IMR-90 (cell line): ENCODE measurements around the gene THUMPD2. TPM values are rescaled to one million over a fixed set of nuclear protein-coding genes. Genes with fewer than 3 reads are reported as not detected.

ENCODE experiments used
- ATAC-seq: fragments of 200-7000 bp; cut with Tn5 transposase; 2 replicates; pipeline ENCODE4 v1.9.1; 2020; ENCODE audit warnings: low read depth, mild to moderate bottlenecking, moderate library complexity
- BruUV-seq: library from RNA; stranded (reverse); fragments of 400-500 nt; replicated peaks from 2 replicates; lab custom pipeline; 2021; lab: Mats Ljungman, UMichigan
- CTCF ChIA-PET: fragments of 300-600 bp; formaldehyde crosslinking; extraction: SDS; loops from one replicate; lab custom pipeline; 2021; ENCODE audit warnings: antibody characterized with exemption; lab: Yijun Ruan, JAX
- POLR2A ChIA-PET: fragments of 300-600 bp; sonication (Branson Sonifier 250); formaldehyde crosslinking; loops from one replicate; lab custom pipeline; 2022; ENCODE audit warnings: antibody characterized with exemption; ENCODE audit not compliant: unreplicated experiment; lab: Charles Lee
- DNase-seq: peaks from one replicate; pipeline ENCODE4 v3.0.0; 2013
- H2AFZ ChIP-seq: replicated peaks from 2 replicates; pipeline ENCODE3; 2013; ENCODE audit warnings: low read length, mild to moderate bottlenecking; ENCODE audit not compliant: poor library complexity
- H2AK5ac ChIP-seq: 2 replicates; pipeline ENCODE4 v1.6.1; 2013; ENCODE audit warnings: low read depth, low read length, inconsistent platforms
- H2AK9ac ChIP-seq: replicated peaks from 2 replicates; pipeline ENCODE3; 2013; ENCODE audit warnings: mild to moderate bottlenecking, low read depth, low read length, moderate library complexity; ENCODE audit not compliant: poor library complexity
- H2BK120ac ChIP-seq: 2 replicates; pipeline ENCODE4 v1.6.1; 2013; ENCODE audit warnings: low read depth, low read length, inconsistent platforms
- H2BK15ac ChIP-seq: 3 replicates; pipeline ENCODE4 v1.6.1; 2013; ENCODE audit warnings: low read depth, low read length, inconsistent platforms
- H2BK20ac ChIP-seq: 2 replicates; pipeline ENCODE4 v1.6.1; 2013; ENCODE audit warnings: low read depth, mild to moderate bottlenecking, inconsistent platforms, low read length, moderate library complexity
- H2BK5ac ChIP-seq: 2 replicates; pipeline ENCODE4 v1.6.1; 2013; ENCODE audit warnings: mild to moderate bottlenecking, low read depth, low read length, inconsistent platforms; ENCODE audit not compliant: poor library complexity, severe bottlenecking
- H3K14ac ChIP-seq: replicated peaks from 2 replicates; pipeline ENCODE4 v1.6.1; 2013; ENCODE audit warnings: low read depth, low read length, inconsistent platforms
- H3K18ac ChIP-seq: 2 replicates; pipeline ENCODE4 v1.6.1; 2013; ENCODE audit warnings: low read depth, low read length, control low read depth
- H3K23ac ChIP-seq: 2 replicates; pipeline ENCODE4 v1.6.1; 2013; ENCODE audit warnings: low read depth, low read length, inconsistent platforms
- H3K27ac ChIP-seq: 2 replicates; pipeline ENCODE4 v1.5.1; 2013; ENCODE audit warnings: mild to moderate bottlenecking, control low read depth, low read length; ENCODE audit not compliant: insufficient read depth
- H3K27me3 ChIP-seq: 2 replicates; pipeline ENCODE4 v1.6.1; 2013; ENCODE audit warnings: low read length; ENCODE audit not compliant: control insufficient read depth, insufficient read depth
- H3K36me3 ChIP-seq: 2 replicates; pipeline ENCODE4 v1.6.1; 2013; ENCODE audit warnings: low read length, mixed read lengths; ENCODE audit not compliant: control insufficient read depth, insufficient read depth
- H3K4ac ChIP-seq: 2 replicates; pipeline ENCODE4 v1.6.1; 2013; ENCODE audit warnings: low read depth, low read length, inconsistent platforms
- H3K4me1 ChIP-seq: 2 replicates; pipeline ENCODE4 v1.6.1; 2013; ENCODE audit warnings: low read length, mixed read lengths; ENCODE audit not compliant: control insufficient read depth, insufficient read depth
- H3K4me2 ChIP-seq: 2 replicates; pipeline ENCODE4 v1.6.1; 2013; ENCODE audit warnings: low read depth, mild to moderate bottlenecking, control low read depth, low read length, moderate library complexity
- H3K4me3 ChIP-seq: 2 replicates; pipeline ENCODE4 v1.5.1; 2013; ENCODE audit warnings: low read depth, mild to moderate bottlenecking, control low read depth, low read length, moderate library complexity; ENCODE audit not compliant: insufficient read depth
- H3K56ac ChIP-seq: 2 replicates; pipeline ENCODE4 v1.6.1; 2013; ENCODE audit warnings: low read length, inconsistent platforms; ENCODE audit not compliant: insufficient read depth; ENCODE audit errors: extremely low read depth
- H3K79me1 ChIP-seq, 2 experiments: 2 replicates each; pipeline ENCODE4 v1.6.1; 2013; ENCODE audit warnings: low read length in 2 of 2, inconsistent platforms in 1 of 2, low read depth in 1 of 2
- H3K9ac ChIP-seq: 2 replicates; pipeline ENCODE4 v1.6.1; 2013; ENCODE audit warnings: low read depth, low read length, control low read depth
- H3K9me1 ChIP-seq: 2 replicates; pipeline ENCODE4 v1.6.1; 2013; ENCODE audit warnings: low read length, inconsistent platforms; ENCODE audit not compliant: insufficient read depth
- H3K9me3 ChIP-seq: 2 replicates; pipeline ENCODE4 v1.6.1; 2013; ENCODE audit warnings: low read length; ENCODE audit not compliant: control insufficient read depth, insufficient read depth
- H4K20me1 ChIP-seq: 2 replicates; pipeline ENCODE4 v1.6.1; 2013; ENCODE audit warnings: low read length, inconsistent platforms; ENCODE audit not compliant: insufficient read depth
- H4K5ac ChIP-seq: 2 replicates; pipeline ENCODE4 v1.6.1; 2013; ENCODE audit warnings: mild to moderate bottlenecking, low read depth, low read length, control low read depth
- H4K8ac ChIP-seq, 2 experiments: 2 replicates each; pipeline ENCODE4 v1.6.1; 2013; ENCODE audit warnings: low read depth in 2 of 2, low read length in 2 of 2, control low read depth in 1 of 2, inconsistent platforms in 1 of 2
- H4K91ac ChIP-seq: 2 replicates; pipeline ENCODE4 v1.6.1; 2013; ENCODE audit warnings: low read depth, low read length, inconsistent platforms; ENCODE audit not compliant: insufficient read depth
- BHLHE40 ChIP-seq: fragments of 150-350 bp; IDR thresholded peaks from 2 replicates; pipeline ENCODE4 v1.6.1; 2016; ENCODE audit warnings: mild to moderate bottlenecking, low read depth, low read length
- CEBPB ChIP-seq: IDR thresholded peaks from 2 replicates; pipeline ENCODE4 v1.6.1; 2012; ENCODE audit warnings: low read depth, low read length, improper control_type of control experiment
- CHD1 ChIP-seq: IDR thresholded peaks from 2 replicates; pipeline ENCODE4 v1.6.1; 2012; ENCODE audit warnings: low read depth, low read length, improper control_type of control experiment
- CTCF ChIP-seq: conservative IDR thresholded peaks from 2 replicates; pipeline ENCODE4 v1.5.1; 2012; ENCODE audit warnings: mild to moderate bottlenecking, low read depth, low read length, improper control_type of control experiment
- ELK1 ChIP-seq: fragments of 150-350 bp; IDR thresholded peaks from 2 replicates; pipeline ENCODE4 v1.6.1; 2016; ENCODE audit warnings: low read depth, mild to moderate bottlenecking, low read length, moderate library complexity, borderline replicate concordance
- FOS ChIP-seq: fragments of 150-350 bp; IDR thresholded peaks from 2 replicates; pipeline ENCODE4 v1.6.1; 2016; ENCODE audit warnings: low read depth, low read length
- MAFK ChIP-seq: IDR thresholded peaks from 2 replicates; pipeline ENCODE4 v1.6.1; 2012; ENCODE audit warnings: low read depth, low read length, improper control_type of control experiment
- MAZ ChIP-seq: IDR thresholded peaks from 2 replicates; pipeline ENCODE4 v1.6.1; 2012; ENCODE audit warnings: low read depth, mild to moderate bottlenecking, low read length, improper control_type of control experiment, moderate library complexity, borderline replicate concordance
- MXI1 ChIP-seq: IDR thresholded peaks from 2 replicates; pipeline ENCODE4 v1.6.1; 2012; ENCODE audit warnings: low read depth, mild to moderate bottlenecking, low read length, moderate library complexity, borderline replicate concordance
- NFE2L2 ChIP-seq: fragments of 150-350 bp; IDR thresholded peaks from 2 replicates; pipeline ENCODE4 v1.6.1; 2016; ENCODE audit warnings: low read depth, mild to moderate bottlenecking, low read length
- POLR2A ChIP-seq: IDR thresholded peaks from 2 replicates; pipeline ENCODE4 v1.6.1; 2012; ENCODE audit warnings: mild to moderate bottlenecking, low read depth, low read length
- RAD21 ChIP-seq: IDR thresholded peaks from 2 replicates; pipeline ENCODE4 v1.6.1; 2012; ENCODE audit warnings: low read length, improper control_type of control experiment
- RCOR1 ChIP-seq: IDR thresholded peaks from 2 replicates; pipeline ENCODE4 v1.6.1; 2012; ENCODE audit warnings: mild to moderate bottlenecking, low read length, improper control_type of control experiment; ENCODE audit not compliant: insufficient replicate concordance
- RFX5 ChIP-seq: IDR thresholded peaks from 2 replicates; pipeline ENCODE4 v1.8.0; 2012; ENCODE audit warnings: low read depth, mild to moderate bottlenecking, low read length, moderate library complexity
- SMC3 ChIP-seq: fragments of 150-350 bp; IDR thresholded peaks from 2 replicates; pipeline ENCODE4 v1.6.1; 2016; ENCODE audit warnings: low read depth, mild to moderate bottlenecking, antibody characterized with exemption, low read length, moderate library complexity
- USF2 ChIP-seq: fragments of 150-350 bp; IDR thresholded peaks from 2 replicates; pipeline ENCODE4 v1.6.1; 2017; ENCODE audit warnings: mild to moderate bottlenecking, antibody characterized with exemption, low read length, low read depth
- WGBS, 2 experiments: methylation state at CpG; one replicate each; pipeline versions ENCODE4 v1.1.5 to v1.1.7; 2013; ENCODE audit warnings: missing lambda C conversion rate in 2 of 2; ENCODE audit not compliant: insufficient read length in 1 of 2; ENCODE audit errors: extremely low coverage in 2 of 2; 5-methylcytosine and 5-hydroxymethylcytosine counted together
- dilution Hi-C: fragments of 300-500 bp; cut with HindIII; formaldehyde crosslinking; loops from one replicate; pipeline ENCODE4 v1.14.3; 2018; ENCODE audit warnings: low sequenced_read_pairs; ENCODE audit not compliant: unreplicated experiment
- in situ Hi-C: fragments of 300-500 bp; cut with MboI; formaldehyde crosslinking; loops from 3 replicates; pipeline ENCODE4 v1.14.3; 2019; ENCODE audit warnings: low sequenced_read_pairs, inconsistent platforms, mixed read lengths
- intact Hi-C: fragments of 100-400 bp; cut with micrococcal nuclease; formaldehyde crosslinking; loops from 2 replicates; pipeline ENCODE4 v1.10.0; 2022
- polyA plus RNA-seq, 3 experiments: library from polyadenylated mRNA; depleted of rRNA; stranded (reverse); fragments of >200 nt; gene quantifications; 2 replicates each; pipeline ENCODE4 v1.2.3, GENCODE V29; 2012; ENCODE audit warnings: low replicate concordance in 1 of 3
- total RNA-seq: library from RNA; depleted of rRNA; stranded (reverse); fragments of >200 nt; gene quantifications from 2 replicates; pipeline ENCODE4 v1.2.3, GENCODE V29; 2012

The THUMPD2 gene
- total and polyA plus RNA-seq, 2 of the 4 experiments (the other 2 are of a cell fraction) = 4.8 to 7.0 TPM

GRCh38 chr2:39781697-39782096 lies 2.6 kb upstream of the THUMPD2 start:
- no peak overlapping the region for H2AFZ ChIP-seq
- no peak overlapping the region for H3K4ac ChIP-seq
- H2AK5ac ChIP-seq = no peak overlapping the region
- no peak for DNase-seq
- H2BK5ac ChIP-seq = no peak overlapping the region
- dilution Hi-C loops = no loop called here
- peaks cover 4% of the 10 kb centered on the region; the same call in 1 of the 2 replicates for H3K9me1 ChIP-seq
- intact Hi-C loops = no loop called here
- no peak overlapping the region for H3K23ac ChIP-seq
- no CpG with 5 or more reads among the region's 1 CpG for WGBS, 2 experiments
- no peak overlapping the region for H3K9ac ChIP-seq
- ChIA-PET CTCF (no interaction called here), POLR2A (no interaction called here)
- no peak for ATAC-seq
- H4K20me1 ChIP-seq = no peaks in the 10 kb centered on the region
- peaks cover 6 to 21% of the 10 kb centered on the region in 2 experiments; a peak in 3 of 4 replicates for H3K79me1 ChIP-seq
- no peak overlapping the region for H3K4me3 ChIP-seq
- no peak overlapping the region for H4K8ac ChIP-seq
- no peak overlapping the region for H2BK20ac ChIP-seq
- TF ChIP-seq RAD21 (no peak), RFX5 (no peak), CHD1 (no peak), BHLHE40 (no peak), POLR2A (no peak), NFE2L2 (no peak), FOS (no peak), CEBPB (no peak), ELK1 (no peak), CTCF (no peak), RCOR1 (no peak), MAZ (no peak), SMC3 (no peak), MAFK (no peak), USF2 (no peak), MXI1 (no peak)
- no peak overlapping the region for H2AK9ac ChIP-seq
- in situ Hi-C loops = no loop called here
- H3K18ac ChIP-seq = no peak overlapping the region
- H3K27me3 ChIP-seq = no peaks in the 10 kb centered on the region
- no peak overlapping the region for H4K5ac ChIP-seq
- no peak overlapping the region for H2BK120ac ChIP-seq
- no peak overlapping the region for H3K56ac ChIP-seq
- no peak overlapping the region for H3K27ac ChIP-seq
- H3K4me2 ChIP-seq = no peak overlapping the region
- H3K36me3 ChIP-seq = no peaks in the 10 kb centered on the region
- H3K9me3 ChIP-seq = no peaks in the 10 kb centered on the region
- H2BK15ac ChIP-seq = no peak overlapping the region
- H3K14ac ChIP-seq = no peak overlapping the region
- no peak overlapping the region for H4K91ac ChIP-seq
- H3K4me1 ChIP-seq = peaks cover 6% of the 10 kb centered on the region
- BruUV-seq = no TSS peak
